Dermis blood vessel endothelial cell (primary cell): ENCODE data around the gene RNF130. TPM values are rescaled to one million over a fixed set of nuclear protein-coding genes. Genes with fewer than 3 reads are reported as not detected.

Experiments
- DNase-seq: peaks from one replicate; pipeline ENCODE4 v3.0.0; 2010
- total RNA-seq: library from RNA; depleted of rRNA; stranded (reverse); fragments of >200 nt; gene quantifications from 2 replicates; pipeline ENCODE4 v1.2.3, GENCODE V29; 2014

The RNF130 gene
- total RNA-seq, 1 donor from 2014 or later, result 69.4 TPM

- DNase-seq, result no peak
Observed at GRCh38 chr5:180084638-180085561, 13.3 kb upstream of the RNF130 start.

GRCh38 chr5:180083529-180084060 is 12.0 kb upstream of the RNF130 start:
- DNase-seq, result no peak

- DNase-seq, result no peak
Observed at GRCh38 chr5:180082633-180083420, 11.3 kb upstream of the RNF130 start.

GRCh38 chr5:180081481-180081880 is 9.9 kb upstream of the RNF130 start:
- DNase-seq, result no peak

- no peak for DNase-seq
Observed at GRCh38 chr5:180080486-180081280, 9.1 kb upstream of the RNF130 start.

GRCh38 chr5:180079702-180080466 is 8.3 kb upstream of the RNF130 start:
- no peak for DNase-seq

- no peak for DNase-seq
Observed at GRCh38 chr5:180078348-180078747, 6.8 kb upstream of the RNF130 start.

- DNase-seq, result no peak
Observed at GRCh38 chr5:180077594-180078284, 6.2 kb upstream of the RNF130 start.

GRCh38 chr5:180075703-180076102 is 4.1 kb upstream of the RNF130 start:
- no peak for DNase-seq

- DNase-seq, result no peak
Observed at GRCh38 chr5:180074462-180074861, 2.9 kb upstream of the RNF130 start.

GRCh38 chr5:180072556-180072955 is 997 bp upstream of the RNF130 start:
- no peak for DNase-seq

GRCh38 chr5:180072256-180072548 is 643 bp upstream of the RNF130 start:
- DNase-seq, result no peak

- DNase-seq, result peak; percentile 60
Observed at GRCh38 chr5:180070756-180071530, 616 bp downstream of the RNF130 start.

GRCh38 chr5:180069589-180070247 is 1.8 kb downstream of the RNF130 start:
- no peak for DNase-seq

GRCh38 chr5:180068519-180069090 is 3.0 kb downstream of the RNF130 start:
- DNase-seq, result no peak

GRCh38 chr5:180067986-180068385 is 3.6 kb downstream of the RNF130 start:
- DNase-seq, result no peak

- DNase-seq, result no peak
Observed at GRCh38 chr5:180060192-180060591, 11.4 kb downstream of the RNF130 start.

GRCh38 chr5:180059326-180059725 is 12.2 kb downstream of the RNF130 start:
- DNase-seq, result no peak

- no peak for DNase-seq
Observed at GRCh38 chr5:180056153-180056552, 15.4 kb downstream of the RNF130 start.

GRCh38 chr5:180054226-180054625 is 17.3 kb downstream of the RNF130 start:
- DNase-seq, result no peak
